H9 (cell line): Measurements from ENCODE around the gene IGF2R. TPM values are rescaled to one million over a fixed set of nuclear protein-coding genes. Genes with fewer than 3 reads are reported as not detected.
A peak's percentile ranks its signal among the peaks of the same experiment; 100 is the strongest.

Experiments used
- DNase-seq: peaks from one replicate; pipeline ENCODE4 v3.0.0-alpha.2; 2017
- H2AFZ ChIP-seq: one replicate; pipeline ENCODE4 v1.6.1; 2013; ENCODE audit warnings: mild to moderate bottlenecking, low read length, control low read depth, moderate library complexity
- H2AK5ac ChIP-seq: 2 replicates; pipeline ENCODE4 v1.6.1; 2013; ENCODE audit warnings: low read length, control low read depth, mixed read lengths; ENCODE audit not compliant: insufficient read length
- H2BK120ac ChIP-seq: one replicate; pipeline ENCODE4 v1.6.1; 2013; ENCODE audit warnings: low read depth, mild to moderate bottlenecking, low read length, control low read depth, inconsistent platforms; ENCODE audit not compliant: poor library complexity, severe bottlenecking
- H2BK12ac ChIP-seq: 2 replicates; pipeline ENCODE4 v1.6.1; 2013; ENCODE audit warnings: low read length, control low read depth, mixed read lengths, low read depth; ENCODE audit not compliant: insufficient read length
- H2BK15ac ChIP-seq: 2 replicates; pipeline ENCODE4 v1.6.1; 2013; ENCODE audit warnings: low read depth, low read length, control low read depth
- H2BK20ac ChIP-seq: one replicate; pipeline ENCODE4 v1.6.1; 2013; ENCODE audit warnings: low read depth, mild to moderate bottlenecking, low read length, control low read depth, inconsistent platforms; ENCODE audit not compliant: poor library complexity, severe bottlenecking
- H2BK5ac ChIP-seq: 2 replicates; pipeline ENCODE4 v1.6.1; 2013; ENCODE audit warnings: low read length, control low read depth, mixed read lengths; ENCODE audit not compliant: insufficient read length
- H3K14ac ChIP-seq: 2 replicates; pipeline ENCODE4 v1.6.1; 2013; ENCODE audit warnings: low read length, control low read depth; ENCODE audit not compliant: insufficient read depth
- H3K18ac ChIP-seq: 2 replicates; pipeline ENCODE4 v1.6.1; 2013; ENCODE audit warnings: low read depth, mild to moderate bottlenecking, mixed read lengths, low read length, control low read depth; ENCODE audit not compliant: insufficient read length
- H3K23ac ChIP-seq: 2 replicates; pipeline ENCODE4 v1.6.1; 2013; ENCODE audit warnings: low read length, control low read depth, mixed read lengths, low read depth; ENCODE audit not compliant: insufficient read length
- H3K23me2 ChIP-seq: 2 replicates; pipeline ENCODE4 v1.6.1; 2013; ENCODE audit warnings: low read depth, mild to moderate bottlenecking, mixed read lengths, low read length, control low read depth; ENCODE audit not compliant: insufficient read length, poor library complexity, severe bottlenecking
- H3K27ac ChIP-seq: 2 replicates; pipeline ENCODE4 v1.5.1; 2013; ENCODE audit warnings: low read length, control low read depth, mixed read lengths, low read depth; ENCODE audit not compliant: insufficient read length
- H3K27me3 ChIP-seq: 2 replicates; pipeline ENCODE4 v1.6.1; 2013; ENCODE audit warnings: low read length, control low read depth, inconsistent platforms; ENCODE audit not compliant: insufficient read depth
- H3K4ac ChIP-seq: 2 replicates; pipeline ENCODE4 v1.6.1; 2013; ENCODE audit warnings: low read depth, mild to moderate bottlenecking, control low read depth, inconsistent platforms, low read length, moderate library complexity
- H3K4me1 ChIP-seq: 2 replicates; pipeline ENCODE4 v1.6.1; 2013; ENCODE audit warnings: low read length, control low read depth, inconsistent platforms; ENCODE audit not compliant: insufficient read depth
- H3K4me2 ChIP-seq: 2 replicates; pipeline ENCODE4 v1.6.1; 2013; ENCODE audit warnings: low read length, control low read depth, mixed read lengths; ENCODE audit not compliant: insufficient read length, insufficient read depth
- H3K56ac ChIP-seq: 2 replicates; pipeline ENCODE4 v1.6.1; 2013; ENCODE audit warnings: low read depth, mild to moderate bottlenecking, mixed read lengths, low read length, control low read depth; ENCODE audit not compliant: insufficient read length
- H3K79me1 ChIP-seq: 2 replicates; pipeline ENCODE4 v1.6.1; 2013; ENCODE audit warnings: low read depth, mild to moderate bottlenecking, moderate library complexity, low read length, control low read depth, inconsistent platforms; ENCODE audit not compliant: insufficient read depth, poor library complexity, severe bottlenecking
- H3K79me2 ChIP-seq: 2 replicates; pipeline ENCODE4 v1.6.1; 2013; ENCODE audit warnings: low read length, control low read depth, inconsistent platforms; ENCODE audit not compliant: insufficient read depth
- H3K9ac ChIP-seq: 2 replicates; pipeline ENCODE4 v1.6.1; 2013; ENCODE audit warnings: low read length, control low read depth, mixed read lengths; ENCODE audit not compliant: insufficient read length; ENCODE audit errors: extremely low read depth
- H3K9me3 ChIP-seq: one replicate; pipeline ENCODE4 v1.6.1; 2013; ENCODE audit warnings: low read depth, low read length, inconsistent platforms; ENCODE audit not compliant: control insufficient read depth
- H3T11ph ChIP-seq: one replicate; pipeline ENCODE4 v1.6.1; 2013; ENCODE audit warnings: mild to moderate bottlenecking, low read length, control low read depth, inconsistent platforms
- H4K20me1 ChIP-seq: one replicate; pipeline ENCODE4 v1.6.1; 2013; ENCODE audit not compliant: control insufficient read depth, insufficient read length, insufficient read depth
- H4K5ac ChIP-seq: 2 replicates; pipeline ENCODE4 v1.6.1; 2013; ENCODE audit warnings: low read depth, mild to moderate bottlenecking, mixed read lengths, low read length, control low read depth; ENCODE audit not compliant: insufficient read length
- H4K8ac ChIP-seq: replicated peaks from 2 replicates; pipeline ENCODE4 v1.6.1; 2013; ENCODE audit warnings: low read length, control low read depth, mixed read lengths, low read depth; ENCODE audit not compliant: insufficient read length
- H4K91ac ChIP-seq: 2 replicates; pipeline ENCODE4 v1.6.1; 2013; ENCODE audit warnings: low read depth, mild to moderate bottlenecking, moderate library complexity, mixed read lengths, low read length, control low read depth; ENCODE audit not compliant: insufficient read length
- H3K27ac Mint-ChIP-seq, 3 experiments: 2 replicates in 2 of 3; 3 replicates in 1 of 3; pipeline ENCODE4 v1.8.0; 2020 to 2021; ENCODE audit warnings: mixed read lengths in 3 of 3, mild to moderate bottlenecking in 1 of 3, moderate library complexity in 1 of 3
- H3K27me3 Mint-ChIP-seq: 2 replicates; pipeline ENCODE4 v1.8.0; 2021; ENCODE audit warnings: low read depth, mild to moderate bottlenecking, moderate library complexity, mixed read lengths
- H3K36me3 Mint-ChIP-seq, 3 experiments: 2 replicates in 2 of 3; 3 replicates in 1 of 3; pipeline ENCODE4 v1.8.0; 2020 to 2021; ENCODE audit warnings: low read depth in 3 of 3, mixed read lengths in 3 of 3; ENCODE audit not compliant: insufficient read depth in 1 of 3
- H3K4me1 Mint-ChIP-seq, 2 experiments: 2 replicates each; pipeline ENCODE4 v1.8.0; 2020; ENCODE audit warnings: mixed read lengths in 2 of 2
- H3K4me3 Mint-ChIP-seq, 2 experiments: 2 replicates in 1 of 2; 3 replicates in 1 of 2; pipeline ENCODE4 v1.8.0; 2020 to 2021; ENCODE audit warnings: mild to moderate bottlenecking in 2 of 2, mixed read lengths in 2 of 2, moderate library complexity in 1 of 2
- H3K9me3 Mint-ChIP-seq, 2 experiments: 2 replicates in 1 of 2; 3 replicates in 1 of 2; pipeline ENCODE4 v1.8.0; 2020; ENCODE audit warnings: mild to moderate bottlenecking in 2 of 2, mixed read lengths in 2 of 2, moderate library complexity in 1 of 2
- CTCF ChIP-seq: fragments of 200-600 bp; sonication (generic); conservative IDR thresholded peaks from 3 replicates; pipeline ENCODE4 v1.8.0; 2021; ENCODE audit warnings: antibody characterized with exemption, mild to moderate bottlenecking
- whole genome bisulfite sequencing: extraction: QIAGEN DNeasy Blood & Tissue Kit; methylation state at CpG from one replicate; pipeline ENCODE4 v1.1.7; 2013; ENCODE audit warnings: missing lambda C conversion rate, low lambda C conversion rate, mixed read lengths; ENCODE audit not compliant: insufficient read length; ENCODE audit errors: extremely low coverage; 5-methylcytosine and 5-hydroxymethylcytosine counted together
- total RNA-seq: library from RNA; stranded (reverse); gene quantifications from 2 replicates; pipeline ENCODE4 v1.2.1, GENCODE V29; 2021

The IGF2R gene
- total RNA-seq, 1 experiment from 2014 or later, result 66.7 TPM

- H3K23ac ChIP-seq, result no peak overlapping the region
- H2BK120ac ChIP-seq, result no peak overlapping the region
- H3T11ph ChIP-seq, result no peak overlapping the region
- no peak overlapping the region for H3K18ac ChIP-seq
- no peaks in the 10 kb centered on the region for H3K4me1 ChIP-seq
- no peak overlapping the region for H2BK5ac ChIP-seq
- no peak overlapping the region for H3K4me2 ChIP-seq
- no peak overlapping the region for H4K5ac ChIP-seq
- H2AK5ac ChIP-seq, result no peak overlapping the region
- H3K4me3 Mint-ChIP-seq, result no peak overlapping the region; a peak in 1 of 5 replicates
- no peak overlapping the region for H2BK12ac ChIP-seq
- H2BK15ac ChIP-seq, result no peak overlapping the region
- TF ChIP-seq CTCF, result no peak
- no peak overlapping the region for H3K9ac ChIP-seq
- H3K9me3 ChIP-seq, result no peaks in the 10 kb centered on the region
- H3K23me2 ChIP-seq, result no peaks in the 10 kb centered on the region
- no peaks in the 10 kb centered on the region for H3K4me1 Mint-ChIP-seq
- peaks cover 48 to 76% (median 53%) of the 10 kb centered on the region in 3 experiments; a peak in 6 of 7 replicates for H3K36me3 Mint-ChIP-seq
- H3K9me3 Mint-ChIP-seq, result no peaks in the 10 kb centered on the region
- no peak overlapping the region for H3K4ac ChIP-seq
- WGBS, result no CpG with 5 or more reads among the region's 23 CpGs
- no peaks in the 10 kb centered on the region for H4K20me1 ChIP-seq
- H3K27me3 ChIP-seq, result no peaks in the 10 kb centered on the region
- no peak overlapping the region for H4K8ac ChIP-seq
- no peaks in the 10 kb centered on the region for H3K27me3 Mint-ChIP-seq
- peak overlapping the region; percentile 60 to 89 (median 79); a peak in 4 of 7 replicates for H3K27ac Mint-ChIP-seq
- no peak overlapping the region for H3K56ac ChIP-seq
- H3K14ac ChIP-seq, result no peak overlapping the region
- DNase-seq, result no peak
- H2BK20ac ChIP-seq, result no peak overlapping the region
- no peak overlapping the region for H4K91ac ChIP-seq
- no peak overlapping the region for H3K27ac ChIP-seq
- H3K79me2 ChIP-seq, result no peaks in the 10 kb centered on the region
- H3K79me1 ChIP-seq, result no peaks in the 10 kb centered on the region
- H2AFZ ChIP-seq, result no peak overlapping the region
These were observed 132.7 kb downstream of the IGF2R start for GRCh38 chr6:160101277-160102205.
